GM13976 (cell line): ENCODE data around the gene FLNC.

ENCODE experiments used
- DNase-seq: peaks from one replicate; pipeline ENCODE4 v3.0.0; 2012; ENCODE audit warnings: low spot score
- CTCF ChIP-seq: IDR thresholded peaks from 2 replicates; pipeline ENCODE4 v1.5.1; 2012; ENCODE audit warnings: borderline replicate concordance, mild to moderate bottlenecking; ENCODE audit not compliant: insufficient read depth; ENCODE audit errors: extremely low read depth, missing control alignments, control extremely low read depth
- in situ Hi-C: fragments of 300-500 bp; cut with MboI; formaldehyde crosslinking; loops from one replicate; pipeline ENCODE4 v1.12.0; 2022; ENCODE audit warnings: low sequenced_read_pairs, mixed read lengths, inconsistent platforms; ENCODE audit not compliant: unreplicated experiment

FLNC gene

GRCh38 chr7:128852537-128853254 is 22.5 kb downstream of the FLNC start:
- TF ChIP-seq CTCF = no peak

GRCh38 chr7:128853799-128854198 is 23.6 kb downstream of the FLNC start:
- in situ Hi-C loops = no loop called here
- TF ChIP-seq CTCF = no peak
- DNase-seq = no peak

More at GRCh38 chr7:128852537-128853254, 22.5 kb downstream of the FLNC start:
- DNase-seq = no peak
- in situ Hi-C loops = no loop called here

- in situ Hi-C loops = no loop called here
Observed at GRCh38 chr7:128854396-128854795, 24.2 kb downstream of the FLNC start.

GRCh38 chr7:128855559-128855958 is 25.4 kb downstream of the FLNC start:
- no peak for DNase-seq

More at GRCh38 chr7:128854396-128854795, 24.2 kb downstream of the FLNC start:
- no peak for DNase-seq
- no peak for TF ChIP-seq CTCF

GRCh38 chr7:128856001-128856718 is 26.0 kb downstream of the FLNC start:
- in situ Hi-C loops = no loop called here
- DNase-seq = no peak
- no peak for TF ChIP-seq CTCF

More at GRCh38 chr7:128855559-128855958, 25.4 kb downstream of the FLNC start:
- in situ Hi-C loops = no loop called here
- TF ChIP-seq CTCF = no peak

GRCh38 chr7:128858380-128859231 is 28.4 kb downstream of the FLNC start:
- no peak for DNase-seq
- TF ChIP-seq CTCF = no peak
- in situ Hi-C loops = no loop called here
